Panc1 (cell line): ENCODE results near the gene BCL11B. TPM values are rescaled to one million over a fixed set of nuclear protein-coding genes. Genes with fewer than 3 reads are reported as not detected.

Experiments
- ATAC-seq: fragments of 200-7000 bp; cut with Tn5 transposase; 2 replicates; pipeline ENCODE4 v1.9.1; 2020; ENCODE audit warnings: mild to moderate bottlenecking, moderate library complexity
- BruUV-seq: library from RNA; stranded (reverse); fragments of 400-500 nt; replicated peaks from 2 replicates; lab custom pipeline; 2021; lab: Mats Ljungman, UMichigan
- CTCF ChIA-PET: fragments of 300-600 bp; sonication (Branson Sonifier 250); formaldehyde crosslinking; loops from one replicate; lab custom pipeline; 2022; ENCODE audit warnings: antibody characterized with exemption; lab: Charles Lee
- POLR2A ChIA-PET: fragments of 300-600 bp; sonication (Branson Sonifier 250); formaldehyde crosslinking; loops from one replicate; lab custom pipeline; 2022; ENCODE audit warnings: antibody characterized with exemption; lab: Charles Lee
- DNase-seq: peaks from one replicate; pipeline ENCODE4 v3.0.0-alpha.2; 2010; ENCODE audit warnings: low read depth, low spot score
- H3K27ac ChIP-seq: 2 replicates; pipeline ENCODE4 v1.5.1; 2011; ENCODE audit warnings: mild to moderate bottlenecking, low read length, inconsistent platforms
- H3K27me3 ChIP-seq: fragments of 200-500 bp; sonication (Bioruptor generic); 2 replicates; pipeline ENCODE4 v1.6.0; 2014; ENCODE audit warnings: low read length, inconsistent platforms; ENCODE audit not compliant: control insufficient read depth, insufficient read depth
- H3K36me3 ChIP-seq: fragments of 200-500 bp; sonication (Bioruptor generic); 2 replicates; pipeline ENCODE4 v1.5.1; 2014; ENCODE audit warnings: inconsistent platforms, mild to moderate bottlenecking, low read length, moderate library complexity; ENCODE audit not compliant: control insufficient read depth, insufficient read depth
- H3K4me1 ChIP-seq: 2 replicates; pipeline ENCODE4 v1.5.1; 2011; ENCODE audit warnings: inconsistent platforms, mild to moderate bottlenecking, low read length, moderate library complexity; ENCODE audit not compliant: control insufficient read depth, insufficient read depth
- H3K4me3 ChIP-seq, 2 experiments: 2 replicates each; pipeline ENCODE4 v1.5.1; 2011 to 2012; ENCODE audit warnings: low read depth in 2 of 2, low read length in 2 of 2, mild to moderate bottlenecking in 2 of 2, inconsistent platforms in 1 of 2, moderate library complexity in 1 of 2
- H3K9me3 ChIP-seq: fragments of 200-500 bp; sonication (Bioruptor generic); 2 replicates; pipeline ENCODE4 v1.5.1; 2014; ENCODE audit warnings: low read depth, mild to moderate bottlenecking, inconsistent platforms, low read length, moderate library complexity; ENCODE audit not compliant: control insufficient read depth, insufficient read depth
- CTCF ChIP-seq: fragments of 450-650 bp; IDR thresholded peaks from 2 replicates; pipeline ENCODE4 v1.5.1; 2017; ENCODE audit warnings: mild to moderate bottlenecking
- POLR2AphosphoS5 ChIP-seq: IDR thresholded peaks from 2 replicates; pipeline ENCODE4 v1.6.1; 2012; ENCODE audit warnings: mild to moderate bottlenecking, low read depth, low read length, moderate library complexity
- REST ChIP-seq, 2 experiments: IDR thresholded peaks; 2 replicates each; pipeline ENCODE4 v1.6.1; 2011 to 2012; ENCODE audit warnings: low read depth in 2 of 2, control low read depth in 1 of 2, low read length in 1 of 2, mild to moderate bottlenecking in 1 of 2, moderate library complexity in 1 of 2; ENCODE audit not compliant: insufficient read depth in 1 of 2
- SIN3A ChIP-seq: IDR thresholded peaks from 2 replicates; pipeline ENCODE4 v1.6.1; 2012; ENCODE audit warnings: low read depth, mild to moderate bottlenecking, low read length, moderate library complexity, borderline replicate concordance; ENCODE audit not compliant: insufficient read depth
- TCF7L2 ChIP-seq: IDR thresholded peaks from 2 replicates; pipeline ENCODE4 v1.6.1; 2011; ENCODE audit warnings: mild to moderate bottlenecking, low read depth, low read length, inconsistent platforms
- in situ Hi-C: cut with HindIII; loops from 2 replicates; pipeline ENCODE4 v1.10.0; 2016; ENCODE audit warnings: low sequenced_read_pairs, low pct_unique_long_range_greater_than_20kb
- intact Hi-C: fragments of 100-400 bp; cut with micrococcal nuclease; formaldehyde crosslinking; loops from one replicate; pipeline ENCODE4 v1.10.0; 2022; ENCODE audit not compliant: unreplicated experiment
- total RNA-seq: library from RNA; stranded (reverse); gene quantifications from one replicate; pipeline ENCODE4 v1.2.1, GENCODE V29; 2021; ENCODE audit not compliant: unreplicated experiment

The BCL11B gene
- total RNA-seq, 1 experiment from 2014 or later, result 0.23 TPM

GRCh38 chr14:99249389-99249788, 22.6 kb downstream of the BCL11B start:
- H3K9me3 ChIP-seq, result no peaks in the 10 kb centered on the region
- no peak overlapping the region for H3K27ac ChIP-seq
- in situ Hi-C loops, result no loop called here
- no peaks in the 10 kb centered on the region; the same call in 1 of the 2 replicates for H3K27me3 ChIP-seq
- no peak overlapping the region for H3K4me3 ChIP-seq
- POLR2A ChIA-PET, result no interaction called here
- intact Hi-C loops, result no loop called here
- H3K4me1 ChIP-seq, result no peaks in the 10 kb centered on the region
- no peak for ATAC-seq
- CTCF ChIA-PET, result no interaction called here
- BruUV-seq, result no TSS peak
- H3K36me3 ChIP-seq, result no peaks in the 10 kb centered on the region
- no peak for DNase-seq
- TF ChIP-seq REST (IDR thresholded peaks at IDR 0.05; ENCODE audit: insufficient read depth in 1 of 2, low read depth in 2 of 2, low read length in 1 of 2), result no peak
- no peak for TF ChIP-seq SIN3A
- no peak for TF ChIP-seq POLR2AphosphoS5
- TF ChIP-seq TCF7L2, result no peak
- no peak for TF ChIP-seq CTCF

- in situ Hi-C loops (no loop called here), intact Hi-C loops (no loop called here)
- H3K36me3 ChIP-seq, result no peaks in the 10 kb centered on the region
- no TSS peak for BruUV-seq
- H3K27me3 ChIP-seq, result no peaks in the 10 kb centered on the region; the same call in 1 of the 2 replicates
- H3K4me1 ChIP-seq, result no peaks in the 10 kb centered on the region
- H3K27ac ChIP-seq, result no peak overlapping the region
- POLR2A ChIA-PET, result no interaction called here
- no peak for TF ChIP-seq CTCF
- no peak for TF ChIP-seq REST (IDR thresholded peaks at IDR 0.05; ENCODE audit: insufficient read depth in 1 of 2, low read depth in 2 of 2, low read length in 1 of 2)
- TF ChIP-seq POLR2AphosphoS5, result no peak
- H3K4me3 ChIP-seq, result no peak overlapping the region
- DNase-seq (no peak), ATAC-seq (no peak)
- CTCF ChIA-PET, result no interaction called here
- no peaks in the 10 kb centered on the region for H3K9me3 ChIP-seq
Observed at GRCh38 chr14:99248761-99249171, 23.2 kb downstream of the BCL11B start.
